Gastroesophageal sphincter (tissue), 3 donors: ENCODE data around the gene KCNC3.
A peak's percentile ranks its signal among the peaks of the same experiment; 100 is the strongest.

Source experiments
- EP300 ChIP-seq: sonication (generic); formaldehyde crosslinking; IDR thresholded peaks from one replicate; pipeline ENCODE4 v1.6.1; 2017; ENCODE audit warnings: antibody characterized with exemption, mild to moderate bottlenecking
- POLR2A ChIP-seq, 2 donors: fragments of 450-650 bp; IDR thresholded peaks; one replicate each; pipeline ENCODE4 v1.6.1; 2017; ENCODE audit warnings: antibody characterized with exemption in 2 of 2, mild to moderate bottlenecking in 2 of 2, moderate library complexity in 1 of 2
- POLR2AphosphoS5 ChIP-seq: sonication (generic); formaldehyde crosslinking; IDR thresholded peaks from one replicate; pipeline ENCODE4 v1.6.1; 2017; ENCODE audit warnings: antibody characterized with exemption
- TF ChIP-seq, protein P1 (sequence below), 4 experiments: fragments of 200-600 bp in 2 of 4; fragments of 450-650 bp in 2 of 4; sonication (generic) in 1 of 4; IDR thresholded peaks; one replicate each; pipeline ENCODE4 v1.5.1; 2017 to 2019; ENCODE audit warnings: antibody characterized with exemption in 4 of 4, mild to moderate bottlenecking in 2 of 4, moderate library complexity in 2 of 4

DNA sequence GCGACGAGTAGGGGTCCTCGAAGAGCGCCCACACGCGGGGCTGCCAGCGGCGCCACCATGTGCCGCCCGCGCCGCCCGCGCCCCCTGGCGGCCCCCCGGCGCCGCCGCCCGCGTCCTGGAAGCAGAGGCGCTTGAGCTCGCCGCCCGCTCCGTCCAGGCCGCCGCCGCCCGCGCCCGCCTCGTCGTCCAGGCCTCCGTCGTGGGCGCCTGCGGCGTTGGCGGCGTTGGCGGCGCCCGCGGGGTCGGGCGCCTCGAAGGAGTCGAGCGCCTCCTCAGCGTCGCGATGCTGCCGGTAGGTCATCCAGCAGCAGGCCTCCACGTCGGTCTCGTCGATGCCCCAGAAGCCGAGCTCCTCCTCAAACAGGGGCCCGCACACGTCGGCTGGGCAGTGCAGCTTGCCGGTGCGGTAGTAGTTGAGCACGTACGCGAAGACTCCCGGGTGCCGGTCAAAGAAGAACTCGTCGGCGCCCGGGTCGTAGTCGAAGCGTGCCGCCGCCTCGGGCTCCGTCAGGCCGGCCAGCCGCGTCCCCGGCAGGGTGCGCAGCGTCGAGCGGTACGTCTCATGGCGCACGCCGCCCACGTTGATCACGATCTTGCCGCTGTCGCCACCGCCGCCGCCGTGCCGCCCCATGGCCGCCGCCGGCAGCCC lies 829 bp downstream of the KCNC3 start:
- TF ChIP-seq, protein P1, sequence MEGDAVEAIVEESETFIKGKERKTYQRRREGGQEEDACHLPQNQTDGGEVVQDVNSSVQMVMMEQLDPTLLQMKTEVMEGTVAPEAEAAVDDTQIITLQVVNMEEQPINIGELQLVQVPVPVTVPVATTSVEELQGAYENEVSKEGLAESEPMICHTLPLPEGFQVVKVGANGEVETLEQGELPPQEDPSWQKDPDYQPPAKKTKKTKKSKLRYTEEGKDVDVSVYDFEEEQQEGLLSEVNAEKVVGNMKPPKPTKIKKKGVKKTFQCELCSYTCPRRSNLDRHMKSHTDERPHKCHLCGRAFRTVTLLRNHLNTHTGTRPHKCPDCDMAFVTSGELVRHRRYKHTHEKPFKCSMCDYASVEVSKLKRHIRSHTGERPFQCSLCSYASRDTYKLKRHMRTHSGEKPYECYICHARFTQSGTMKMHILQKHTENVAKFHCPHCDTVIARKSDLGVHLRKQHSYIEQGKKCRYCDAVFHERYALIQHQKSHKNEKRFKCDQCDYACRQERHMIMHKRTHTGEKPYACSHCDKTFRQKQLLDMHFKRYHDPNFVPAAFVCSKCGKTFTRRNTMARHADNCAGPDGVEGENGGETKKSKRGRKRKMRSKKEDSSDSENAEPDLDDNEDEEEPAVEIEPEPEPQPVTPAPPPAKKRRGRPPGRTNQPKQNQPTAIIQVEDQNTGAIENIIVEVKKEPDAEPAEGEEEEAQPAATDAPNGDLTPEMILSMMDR (IDR thresholded peaks at IDR 0.05), result peak in 1 of 4 experiments; percentile 6
- no peak for TF ChIP-seq POLR2A (IDR thresholded peaks at IDR 0.05)
- no peak for TF ChIP-seq POLR2AphosphoS5
- no peak for TF ChIP-seq EP300
